ENCODE results near the gene GUSB. TPM values are rescaled to one million over a fixed set of nuclear protein-coding genes. Genes with fewer than 3 reads are reported as not detected.

The GUSB gene
- polyA plus RNA-seq, 1 of the 3 experiments (the other 2 are of a cell fraction): 96.9 TPM

GRCh38 chr7:65974191-65974801 is 7.7 kb downstream of the GUSB start:
- no peaks in the 10 kb centered on the region for H3K9me2 ChIP-seq
- peaks cover 4% of the 10 kb centered on the region; the same call in 1 of the 2 replicates for H4K20me1 ChIP-seq (ENCODE audit: insufficient read depth)
- WGBS (ENCODE audit: low lambda C conversion rate): 97% methylated on average over 25 of the region's 29 CpGs
- TF ChIP-seq MEF2A (IDR thresholded peaks at IDR 0.05; ENCODE audit: borderline replicate concordance, low read depth) (no peak), YY1 (IDR thresholded peaks at IDR 0.05; ENCODE audit: low read depth) (no peak)
- H2AFZ ChIP-seq (ENCODE audit: low read depth): no peak overlapping the region
- no peak for DNase-seq
- ChIA-PET POLR2A (no interaction called here), CTCF (no interaction called here)
- no peak overlapping the region for H3K27ac ChIP-seq (ENCODE audit: low read depth in 2 of 2, low read length in 1 of 2)
- no peak overlapping the region for H3K4me3 ChIP-seq (ENCODE audit: low read depth in 2 of 2, low read length in 1 of 2)
- H3K27me3 ChIP-seq (ENCODE audit: insufficient read depth): no peaks in the 10 kb centered on the region
- no peaks in the 10 kb centered on the region for H3K4me1 ChIP-seq (ENCODE audit: control insufficient read depth in 1 of 2, insufficient read depth in 2 of 2, low read depth in 1 of 2, low read length in 1 of 2)
- no peaks in the 10 kb centered on the region for H3F3A ChIP-seq (replicated peaks; ENCODE audit: insufficient read depth)
- H3K9ac ChIP-seq: no peak overlapping the region
- peaks cover 8% of the 10 kb centered on the region; the same call in 1 of the 2 replicates for H3K79me2 ChIP-seq (ENCODE audit: insufficient read depth)
- H3K4me2 ChIP-seq: no peak overlapping the region
- H3K9me3 ChIP-seq: no peaks in the 10 kb centered on the region
- H3K36me3 ChIP-seq (replicated peaks in 1 of 2; ENCODE audit: control insufficient read depth in 1 of 2, insufficient read depth in 2 of 2, low read length in 1 of 2): peaks cover 19 to 48% of the 10 kb centered on the region in 2 experiments

- ChIA-PET POLR2A (no interaction called here), CTCF (no interaction called here)
- 92% methylated on average over 13 of the region's 13 CpGs for WGBS (ENCODE audit: low lambda C conversion rate)
Measured at GRCh38 chr7:65972976-65973375, 9.0 kb downstream of the GUSB start.

GRCh38 chr7:65971021-65971420 is 11.0 kb downstream of the GUSB start:
- Histone ChIP-seq H3K9me2 (no peaks in the 10 kb centered on the region), H3F3A (replicated peaks; ENCODE audit: insufficient read depth) (no peaks in the 10 kb centered on the region), H3K27ac (ENCODE audit: low read depth in 2 of 2, low read length in 1 of 2) (no peak overlapping the region), H2AFZ (ENCODE audit: low read depth) (no peak overlapping the region), H3K9me3 (no peaks in the 10 kb centered on the region), H3K27me3 (ENCODE audit: insufficient read depth) (no peaks in the 10 kb centered on the region), H3K9ac (no peak overlapping the region), H3K4me1 (ENCODE audit: control insufficient read depth in 1 of 2, insufficient read depth in 2 of 2, low read depth in 1 of 2, low read length in 1 of 2) (no peaks in the 10 kb centered on the region), H3K4me3 (ENCODE audit: low read depth in 2 of 2, low read length in 1 of 2) (no peak overlapping the region), H4K20me1 (ENCODE audit: insufficient read depth) (no peaks in the 10 kb centered on the region), H3K79me2 (ENCODE audit: insufficient read depth) (no peaks in the 10 kb centered on the region), H3K36me3 (replicated peaks in 1 of 2; ENCODE audit: control insufficient read depth in 1 of 2, insufficient read depth in 2 of 2, low read length in 1 of 2) (peaks cover 20 to 65% of the 10 kb centered on the region in 2 experiments), H3K4me2 (no peak overlapping the region)
- CTCF ChIA-PET: no interaction called here
- no peak for DNase-seq
- POLR2A ChIA-PET: interaction anchor here (1.5 kb wide), 1 partner anchor 10 kb away, joined by 6 read pairs; no protein-coding TSS in a partner anchor
- over 99% methylated on average over 8 of the region's 8 CpGs for WGBS (ENCODE audit: low lambda C conversion rate)
- no peak for TF ChIP-seq SMC3 (IDR thresholded peaks at IDR 0.05; ENCODE audit: low read depth, low read length)
- TF ChIP-seq, protein P1, sequence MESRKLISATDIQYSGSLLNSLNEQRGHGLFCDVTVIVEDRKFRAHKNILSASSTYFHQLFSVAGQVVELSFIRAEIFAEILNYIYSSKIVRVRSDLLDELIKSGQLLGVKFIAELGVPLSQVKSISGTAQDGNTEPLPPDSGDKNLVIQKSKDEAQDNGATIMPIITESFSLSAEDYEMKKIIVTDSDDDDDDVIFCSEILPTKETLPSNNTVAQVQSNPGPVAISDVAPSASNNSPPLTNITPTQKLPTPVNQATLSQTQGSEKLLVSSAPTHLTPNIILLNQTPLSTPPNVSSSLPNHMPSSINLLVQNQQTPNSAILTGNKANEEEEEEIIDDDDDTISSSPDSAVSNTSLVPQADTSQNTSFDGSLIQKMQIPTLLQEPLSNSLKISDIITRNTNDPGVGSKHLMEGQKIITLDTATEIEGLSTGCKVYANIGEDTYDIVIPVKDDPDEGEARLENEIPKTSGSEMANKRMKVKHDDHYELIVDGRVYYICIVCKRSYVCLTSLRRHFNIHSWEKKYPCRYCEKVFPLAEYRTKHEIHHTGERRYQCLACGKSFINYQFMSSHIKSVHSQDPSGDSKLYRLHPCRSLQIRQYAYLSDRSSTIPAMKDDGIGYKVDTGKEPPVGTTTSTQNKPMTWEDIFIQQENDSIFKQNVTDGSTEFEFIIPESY (IDR thresholded peaks at IDR 0.05; ENCODE audit: borderline replicate concordance, low read depth): no peak
- no peak for TF ChIP-seq FOSL2 (IDR thresholded peaks at IDR 0.05; ENCODE audit: borderline replicate concordance, low read depth)
- no peak for TF ChIP-seq YY1 (IDR thresholded peaks at IDR 0.05; ENCODE audit: low read depth)
- TF ChIP-seq USF1 (IDR thresholded peaks at IDR 0.05; ENCODE audit: borderline replicate concordance, low read depth): no peak
- no peak for TF ChIP-seq MXI1 (IDR thresholded peaks at IDR 0.05; ENCODE audit: low read depth, low read length)
- TF ChIP-seq GATA2 (CRISPR knock-in tag; IDR thresholded peaks at IDR 0.05): no peak
- TF ChIP-seq FOXM1 (IDR thresholded peaks at IDR 0.05; ENCODE audit: low read depth): no peak
- TF ChIP-seq TCF12 (IDR thresholded peaks at IDR 0.05): no peak
- TF ChIP-seq MEF2A (IDR thresholded peaks at IDR 0.05; ENCODE audit: borderline replicate concordance, low read depth): no peak
- no peak for TF ChIP-seq TAF1 (IDR thresholded peaks at IDR 0.05; ENCODE audit: borderline replicate concordance, low read depth, low read length)

More at GRCh38 chr7:65972976-65973375, 9.0 kb downstream of the GUSB start:
- no peak for DNase-seq
- H3K9ac ChIP-seq: no peak overlapping the region
- no peak overlapping the region for H2AFZ ChIP-seq (ENCODE audit: low read depth)
- H3K4me1 ChIP-seq (ENCODE audit: control insufficient read depth in 1 of 2, insufficient read depth in 2 of 2, low read depth in 1 of 2, low read length in 1 of 2): no peaks in the 10 kb centered on the region
- no peaks in the 10 kb centered on the region for H3K27me3 ChIP-seq (ENCODE audit: insufficient read depth)
- no peak overlapping the region for H3K27ac ChIP-seq (ENCODE audit: low read depth in 2 of 2, low read length in 1 of 2)
- peaks cover 4% of the 10 kb centered on the region; the same call in 1 of the 2 replicates for H4K20me1 ChIP-seq (ENCODE audit: insufficient read depth)
- H3K36me3 ChIP-seq (replicated peaks in 1 of 2; ENCODE audit: control insufficient read depth in 1 of 2, insufficient read depth in 2 of 2, low read length in 1 of 2): peaks cover 15 to 49% of the 10 kb centered on the region in 2 experiments
- H3K4me2 ChIP-seq: no peak overlapping the region
- H3K4me3 ChIP-seq (ENCODE audit: low read depth in 2 of 2, low read length in 1 of 2): no peak overlapping the region
- TF ChIP-seq RCOR1 (IDR thresholded peaks at IDR 0.05; ENCODE audit: low read length): no peak
- TF ChIP-seq FOXJ3 (CRISPR knock-in tag; IDR thresholded peaks at IDR 0.05): no peak
- no peak for TF ChIP-seq FOSL2 (IDR thresholded peaks at IDR 0.05; ENCODE audit: borderline replicate concordance, low read depth)
- no peak for TF ChIP-seq USF1 (IDR thresholded peaks at IDR 0.05; ENCODE audit: borderline replicate concordance, low read depth)
- no peak for TF ChIP-seq EZH2phosphoT487 (IDR thresholded peaks at IDR 0.05; ENCODE audit: borderline replicate concordance, low read depth)
- no peak for TF ChIP-seq GABPA (IDR thresholded peaks at IDR 0.05; ENCODE audit: low read depth)
- no peak for TF ChIP-seq MEF2A (IDR thresholded peaks at IDR 0.05; ENCODE audit: borderline replicate concordance, low read depth)
- TF ChIP-seq SMC3 (IDR thresholded peaks at IDR 0.05; ENCODE audit: low read depth, low read length): no peak
- TF ChIP-seq TAF1 (IDR thresholded peaks at IDR 0.05; ENCODE audit: borderline replicate concordance, low read depth, low read length): no peak
- no peak for TF ChIP-seq TEAD4 (IDR thresholded peaks at IDR 0.05; ENCODE audit: borderline replicate concordance, insufficient read depth)
- TF ChIP-seq EP300 (IDR thresholded peaks at IDR 0.05; ENCODE audit: borderline replicate concordance in 1 of 2, low read depth in 1 of 2, low read length in 1 of 2): no peak
- no peak for TF ChIP-seq YY1 (IDR thresholded peaks at IDR 0.05; ENCODE audit: low read depth)
- no peak for TF ChIP-seq MXI1 (IDR thresholded peaks at IDR 0.05; ENCODE audit: low read depth, low read length)
- no peak for TF ChIP-seq FOXM1 (IDR thresholded peaks at IDR 0.05; ENCODE audit: low read depth)
- TF ChIP-seq RXRA (IDR thresholded peaks at IDR 0.05; ENCODE audit: borderline replicate concordance, low read depth): no peak
- TF ChIP-seq RAD21 (IDR thresholded peaks at IDR 0.05; ENCODE audit: low read length): no peak
- no peak for TF ChIP-seq CHD2 (IDR thresholded peaks at IDR 0.05; ENCODE audit: low read length, partially characterized antibody)
- TF ChIP-seq POLR2AphosphoS5 (IDR thresholded peaks at IDR 0.05; ENCODE audit: low read depth, low read length): no peak
- H3K9me2 ChIP-seq: no peaks in the 10 kb centered on the region
- H3K9me3 ChIP-seq: no peaks in the 10 kb centered on the region
- no peaks in the 10 kb centered on the region for H3F3A ChIP-seq (replicated peaks; ENCODE audit: insufficient read depth)
- H3K79me2 ChIP-seq (ENCODE audit: insufficient read depth): no peaks in the 10 kb centered on the region
